Limb (tissue), 2 donors: ENCODE measurements around the gene CATSPERE.
A peak's percentile ranks its signal among the peaks of the same experiment; 100 is the strongest.

Experiments used
- DNase-seq, 2 donors: peaks; one replicate each; pipeline ENCODE4 v3.0.0-alpha.2; 2016; ENCODE audit errors: extremely low spot score in 2 of 2

CATSPERE gene

GRCh38 chr1:244626709-244627108 lies 165.6 kb downstream of the CATSPERE start:
- no peak for DNase-seq

- no peak for DNase-seq
Measured at GRCh38 chr1:244628789-244629188, 167.7 kb downstream of the CATSPERE start.

DNA sequence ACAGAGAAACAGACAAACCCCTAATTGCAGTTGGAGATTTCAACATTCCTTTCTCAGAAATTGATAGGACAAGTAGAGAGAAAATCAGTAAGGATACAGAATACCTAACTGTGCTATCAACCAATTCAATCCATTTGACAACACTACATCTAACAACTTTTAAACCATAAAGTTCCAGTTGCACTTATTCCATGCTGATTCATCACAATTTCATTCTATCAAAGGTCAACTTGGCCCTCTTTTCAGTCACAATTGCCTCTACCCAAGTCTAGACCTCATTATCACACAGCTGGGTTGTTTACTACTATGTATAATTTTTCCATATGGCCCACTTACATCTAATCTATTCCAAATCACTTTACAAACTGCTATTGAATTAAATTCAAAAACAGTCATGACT lies 172.1 kb downstream of the CATSPERE start:
- DNase-seq = no peak

- DNase-seq = no peak
Measured at GRCh38 chr1:244634546-244634945, 173.5 kb downstream of the CATSPERE start.

DNA sequence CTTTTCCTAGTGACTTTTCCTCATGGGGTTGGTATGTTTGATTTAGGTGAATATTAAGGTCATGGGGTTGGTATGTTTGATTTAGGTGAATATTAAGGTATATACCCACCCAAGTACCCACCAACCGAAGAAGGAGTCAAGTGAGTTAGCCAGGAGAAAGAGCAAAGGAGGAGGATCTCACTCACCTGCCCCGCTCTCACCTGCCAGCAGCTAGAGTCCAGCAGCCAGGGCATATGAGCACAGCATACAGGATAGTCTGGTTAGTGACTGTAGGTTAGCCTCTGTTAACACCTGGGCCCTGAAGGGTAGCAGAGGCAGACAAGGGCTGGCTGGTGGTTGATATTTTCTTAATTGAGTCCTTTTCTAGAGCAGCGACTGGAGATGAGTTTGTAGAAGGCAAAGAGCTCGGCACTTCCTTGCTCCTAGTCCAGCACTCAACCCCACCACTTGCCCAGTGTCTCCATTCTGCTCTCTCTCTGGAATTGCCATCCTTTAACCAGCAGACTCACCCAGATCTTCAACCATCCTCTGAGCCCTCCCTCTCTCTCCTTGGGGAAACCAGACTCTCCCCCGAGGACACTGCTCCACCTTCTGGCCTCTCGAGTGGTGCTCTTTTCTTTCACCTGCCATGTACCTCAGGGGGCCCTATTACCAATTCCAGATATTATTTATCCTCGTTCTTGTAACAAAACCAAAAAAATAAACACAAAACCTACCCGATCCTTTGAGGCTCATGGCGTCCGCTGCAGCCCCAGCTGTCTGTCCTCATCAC lies 175.6 kb downstream of the CATSPERE start:
- DNase-seq = no peak

GRCh38 chr1:244639561-244639960 lies 178.5 kb downstream of the CATSPERE start:
- DNase-seq = no peak

GRCh38 chr1:244640917-244641316 lies 179.8 kb downstream of the CATSPERE start:
- no peak for DNase-seq

- DNase-seq = no peak
Measured at GRCh38 chr1:244642526-244642925, 181.5 kb downstream of the CATSPERE start.

GRCh38 chr1:244642988-244643387 lies 181.9 kb downstream of the CATSPERE start:
- no peak for DNase-seq

DNA sequence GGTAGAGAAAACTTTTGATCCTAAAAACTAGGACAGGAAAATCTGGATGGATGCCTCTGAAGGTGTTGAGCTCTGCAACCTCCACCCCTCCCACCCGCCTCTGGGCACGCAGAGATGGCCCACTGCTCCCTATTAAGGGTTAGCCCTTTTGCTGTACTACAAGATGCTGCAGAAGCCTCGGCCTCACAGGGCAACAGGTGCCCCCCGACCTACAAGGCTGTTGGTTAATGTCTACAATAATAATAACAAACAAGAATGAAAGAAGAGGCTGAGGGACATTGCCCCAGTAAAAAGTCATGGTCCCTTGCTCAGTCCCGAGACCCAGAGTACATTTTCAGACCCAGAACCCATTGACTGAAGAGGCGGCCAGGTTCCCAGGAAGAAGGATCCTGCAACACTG lies 184.3 kb downstream of the CATSPERE start:
- DNase-seq = no peak

DNA sequence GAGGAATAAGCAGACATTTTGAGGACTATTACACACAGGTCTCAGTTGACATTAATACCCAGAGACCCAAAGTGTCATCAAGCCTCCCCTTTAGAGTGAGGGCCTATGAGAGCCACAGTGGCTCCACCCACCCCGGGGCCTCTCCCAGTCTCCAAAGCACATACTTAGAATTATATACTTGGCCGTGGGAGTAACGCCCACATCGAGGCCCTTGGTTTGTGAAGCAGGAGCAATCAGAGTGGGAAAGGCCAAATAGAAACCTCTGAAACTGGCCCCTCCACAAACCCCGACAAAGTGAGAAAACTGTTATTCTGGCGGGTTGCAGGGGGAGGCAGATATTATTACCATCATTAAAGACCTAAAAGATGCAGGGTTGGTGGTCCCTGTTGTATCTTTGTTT lies 184.8 kb downstream of the CATSPERE start:
- no peak for DNase-seq

- no peak for DNase-seq
Measured at GRCh38 chr1:244647819-244648218, 186.7 kb downstream of the CATSPERE start.

- no peak for DNase-seq
Measured at GRCh38 chr1:244651956-244652622, 191.0 kb downstream of the CATSPERE start.

- DNase-seq = peak; percentile 99 to 100
Measured at GRCh38 chr1:244652623-244653438, 191.8 kb downstream of the CATSPERE start, which contains the start of gene DESI2. DESI2 (plus strand) TSS chr1:244653126; CDS start chr1:244653314, 188 bp downstream.

DNA sequence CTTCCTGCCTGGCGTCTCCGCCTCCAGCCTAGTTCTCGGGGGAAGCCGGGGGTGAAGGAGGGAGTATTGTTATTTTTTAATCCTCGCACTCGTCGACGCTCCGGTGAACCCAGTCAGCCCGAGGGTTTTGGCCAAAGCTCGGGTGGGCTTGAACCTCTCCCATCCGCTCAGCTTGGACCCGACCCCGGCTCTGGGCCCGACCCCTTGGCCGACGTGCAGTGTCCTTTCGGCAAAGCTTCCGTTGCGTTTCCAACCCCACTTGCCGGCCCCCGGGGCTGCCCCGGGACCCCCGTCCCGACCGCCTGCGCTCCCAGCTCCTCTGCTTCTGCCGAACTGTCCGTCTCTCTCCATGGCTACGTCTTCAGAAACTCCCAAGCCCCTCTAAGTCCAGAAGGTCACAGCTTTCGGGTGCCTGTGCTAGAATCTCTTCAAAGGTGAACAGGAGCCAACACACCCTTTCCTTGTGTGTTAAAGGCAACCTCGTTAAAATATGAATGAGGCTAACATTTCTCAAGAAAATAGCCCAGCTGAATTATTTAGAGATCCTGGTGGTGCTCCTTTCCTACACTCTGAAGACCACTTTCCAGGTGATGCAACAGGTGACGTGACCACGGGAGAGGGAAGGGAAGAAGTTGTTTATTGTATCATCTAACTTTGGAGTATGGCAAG lies 192.5 kb downstream of the CATSPERE start:
- DNase-seq = peak in 1 of 2 donors; percentile 29

DNA sequence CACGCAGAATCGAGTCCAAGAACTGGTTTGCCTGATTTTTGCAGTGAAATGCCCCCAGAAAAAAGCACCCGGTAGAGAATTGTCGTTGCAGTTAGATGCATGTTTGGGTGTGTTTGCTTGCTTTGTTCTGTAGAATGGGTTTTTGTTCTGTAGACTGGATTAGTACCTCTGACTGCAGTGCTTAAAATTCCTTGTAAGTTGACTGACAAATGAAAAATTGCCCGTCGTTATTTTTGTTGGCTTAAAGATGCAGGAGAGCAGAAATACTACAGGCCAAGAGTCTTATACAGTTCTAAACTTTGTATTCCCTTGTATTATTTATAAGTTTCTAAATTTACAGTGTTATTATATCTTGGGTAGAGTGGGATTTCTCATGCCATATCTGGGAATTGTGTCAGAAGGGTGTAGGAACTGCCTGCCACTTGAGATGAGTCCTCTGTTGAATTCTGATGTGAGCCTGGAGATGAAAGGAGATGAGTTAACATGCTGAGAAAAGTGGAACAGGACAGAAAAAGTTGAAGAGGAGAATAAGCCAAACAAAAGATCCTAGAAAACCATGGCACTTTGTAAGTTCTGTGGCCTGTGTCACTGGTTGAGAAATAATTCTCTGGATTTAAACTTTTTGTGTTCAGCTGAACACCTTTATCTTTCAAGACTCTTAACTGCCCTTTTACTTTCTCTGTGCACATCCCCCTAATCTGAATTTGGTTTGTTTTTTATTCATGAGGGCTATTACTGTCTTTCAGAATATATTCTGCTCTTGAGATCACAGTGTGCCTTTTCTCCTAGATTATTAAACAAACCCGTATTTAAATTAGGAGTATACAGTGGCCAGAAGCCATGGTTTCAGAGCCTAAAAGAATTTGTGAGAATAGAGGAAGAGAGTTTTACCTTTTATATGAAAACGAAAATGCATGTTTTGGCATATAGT lies 193.3 kb downstream of the CATSPERE start:
- no peak for DNase-seq

DNA sequence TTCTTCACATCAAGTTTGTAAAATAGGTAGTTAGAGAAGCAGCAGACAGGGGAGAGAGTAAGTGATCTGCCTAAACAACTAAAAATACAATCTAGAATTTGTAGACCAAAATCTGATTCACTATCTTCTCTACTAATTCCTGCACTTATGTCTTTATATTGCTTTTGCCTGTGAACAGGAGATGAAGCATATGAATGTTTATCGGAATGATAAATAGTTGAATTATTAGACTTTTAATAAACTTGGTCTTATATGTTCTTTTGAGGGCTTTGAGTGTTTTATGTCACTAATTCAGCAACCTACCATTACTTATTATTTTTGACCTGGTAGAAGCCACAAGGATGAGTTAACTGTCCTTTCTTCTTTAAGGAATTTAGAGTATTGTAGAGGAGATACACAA lies 194.1 kb downstream of the CATSPERE start:
- DNase-seq = no peak

GRCh38 chr1:244657421-244657820 lies 196.3 kb downstream of the CATSPERE start:
- DNase-seq = no peak

- DNase-seq = no peak
Measured at GRCh38 chr1:244659694-244660093, 198.6 kb downstream of the CATSPERE start.

DNA sequence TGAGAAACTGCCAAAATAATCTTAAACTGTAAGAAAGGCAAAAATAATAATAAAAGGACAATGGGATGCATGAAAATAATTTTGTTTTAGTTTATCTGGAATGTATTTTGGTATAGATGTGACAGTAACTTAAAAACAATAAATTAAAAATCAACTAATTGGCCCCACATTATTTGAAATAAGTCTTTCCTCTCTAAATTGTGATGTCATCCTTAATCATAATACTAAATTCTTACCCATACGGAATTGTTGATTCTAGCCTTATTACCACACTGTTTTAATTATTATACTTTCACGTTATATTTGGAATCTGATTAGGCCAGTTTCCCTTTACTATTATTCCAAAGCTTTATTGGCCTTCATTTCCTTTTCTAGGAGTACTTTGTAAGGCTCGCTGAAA lies 199.5 kb downstream of the CATSPERE start:
- DNase-seq = no peak
